Cortex of kidney (tissue), 1 donor: ENCODE measurements around the gene PDE4B.

ENCODE experiments used
- DNase-seq: peaks from one replicate; lab custom pipeline; 2025; lab: John Stamatoyannopoulos, UW

Gene PDE4B

GRCh38 chr1:65882076-65882475 lies 89.4 kb downstream of the PDE4B start:
- no peak for DNase-seq

DNA sequence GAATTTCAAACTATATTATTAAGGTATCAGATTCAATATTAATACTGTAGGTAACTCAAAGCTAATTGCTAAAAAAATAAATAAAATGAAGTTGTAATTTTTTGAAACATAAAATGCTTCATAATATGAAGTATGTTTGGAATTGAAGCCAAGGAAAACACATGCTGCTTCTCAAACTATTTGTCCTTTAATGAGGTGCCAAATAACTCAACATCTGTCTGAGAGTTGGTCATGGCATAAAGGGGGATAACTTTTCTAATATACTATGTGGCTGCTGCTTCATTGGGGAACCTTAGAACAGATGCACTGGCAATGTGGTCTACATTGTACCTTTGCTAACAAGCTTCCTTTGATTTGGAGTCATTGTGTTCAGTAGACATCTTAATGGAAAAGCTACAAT lies 96.7 kb downstream of the PDE4B start:
- no peak for DNase-seq

GRCh38 chr1:65890201-65890843 lies 97.6 kb downstream of the PDE4B start:
- DNase-seq = no peak

GRCh38 chr1:65894738-65895605 lies 102.3 kb downstream of the PDE4B start:
- no peak for DNase-seq

GRCh38 chr1:65896721-65897120 lies 104.0 kb downstream of the PDE4B start:
- DNase-seq = no peak

- no peak for DNase-seq
These were observed 104.8 kb downstream of the PDE4B start for GRCh38 chr1:65897485-65897884.

DNA sequence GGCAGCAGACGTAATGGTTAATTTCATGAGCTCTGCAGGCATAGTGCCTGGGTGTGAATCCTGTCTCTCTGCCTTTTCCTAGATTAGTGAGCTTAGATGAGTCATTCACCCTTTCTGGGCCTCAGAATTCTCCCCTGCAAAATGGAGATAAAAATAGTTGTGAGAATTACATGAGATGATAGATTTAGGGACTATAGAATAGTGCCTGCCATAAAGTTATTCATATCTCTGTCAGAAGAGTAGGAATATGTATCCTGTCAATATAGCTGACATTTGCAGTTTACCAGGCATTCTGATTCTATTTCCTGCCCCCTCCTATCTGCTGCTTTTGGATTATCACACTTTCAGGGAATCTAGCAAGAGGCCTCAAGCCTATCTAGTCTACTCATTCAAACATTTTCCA lies 112.0 kb downstream of the PDE4B start:
- DNase-seq = no peak

GRCh38 chr1:65910432-65910831 lies 117.7 kb downstream of the PDE4B start:
- no peak for DNase-seq

GRCh38 chr1:65911679-65912078 lies 119.0 kb downstream of the PDE4B start:
- DNase-seq = no peak

- DNase-seq = no peak
These were observed 125.9 kb downstream of the PDE4B start for GRCh38 chr1:65918564-65918963.

- no peak for DNase-seq
These were observed 128.8 kb downstream of the PDE4B start for GRCh38 chr1:65921446-65921845.

GRCh38 chr1:65924471-65924870 lies 131.8 kb downstream of the PDE4B start:
- no peak for DNase-seq

DNA sequence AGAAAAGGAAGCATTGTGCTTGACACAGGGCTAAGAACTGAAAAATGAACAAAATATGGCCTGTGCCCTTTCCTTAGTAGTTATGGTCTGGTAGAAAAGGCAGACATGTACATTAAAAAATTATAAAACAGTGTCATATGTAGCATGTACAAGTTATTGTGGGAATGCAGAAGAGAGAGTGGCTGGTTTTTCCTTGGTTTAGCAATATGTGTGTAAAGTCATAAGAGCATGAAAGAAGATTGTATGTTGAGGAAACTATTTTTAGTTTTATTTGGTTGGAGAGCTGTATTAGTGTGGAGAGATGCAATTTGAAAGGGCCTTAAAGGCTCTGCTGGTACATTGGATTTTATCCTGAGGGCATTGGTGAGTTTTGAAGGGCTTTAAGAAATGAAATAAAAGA lies 145.8 kb downstream of the PDE4B start:
- DNase-seq = no peak

GRCh38 chr1:65939191-65939590 lies 146.5 kb downstream of the PDE4B start:
- no peak for DNase-seq

DNA sequence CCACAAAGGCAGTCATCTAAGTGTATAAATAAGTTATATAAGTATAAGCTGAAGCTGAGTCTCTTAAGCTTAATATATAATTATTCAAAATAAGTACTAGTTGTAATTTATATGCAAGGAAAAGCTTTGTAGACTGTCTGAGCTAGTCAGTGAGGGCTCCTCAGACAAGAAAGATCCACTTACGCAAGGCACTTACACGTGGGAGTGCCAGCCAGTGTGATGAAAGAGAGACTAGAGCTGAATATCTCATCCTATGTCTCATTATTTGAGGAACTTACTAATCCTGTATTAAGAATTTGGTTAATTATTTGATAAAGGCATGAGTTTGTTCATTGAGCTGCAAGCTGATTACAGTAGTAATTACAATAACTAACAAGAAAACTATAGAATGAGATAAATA lies 146.9 kb downstream of the PDE4B start:
- no peak for DNase-seq

GRCh38 chr1:65940126-65940525 lies 147.4 kb downstream of the PDE4B start:
- no peak for DNase-seq

- DNase-seq = no peak
These were observed 149.8 kb downstream of the PDE4B start for GRCh38 chr1:65942476-65942875.

GRCh38 chr1:65946376-65946775 lies 153.7 kb downstream of the PDE4B start:
- no peak for DNase-seq

GRCh38 chr1:65946960-65947359 lies 154.3 kb downstream of the PDE4B start:
- DNase-seq = no peak

DNA sequence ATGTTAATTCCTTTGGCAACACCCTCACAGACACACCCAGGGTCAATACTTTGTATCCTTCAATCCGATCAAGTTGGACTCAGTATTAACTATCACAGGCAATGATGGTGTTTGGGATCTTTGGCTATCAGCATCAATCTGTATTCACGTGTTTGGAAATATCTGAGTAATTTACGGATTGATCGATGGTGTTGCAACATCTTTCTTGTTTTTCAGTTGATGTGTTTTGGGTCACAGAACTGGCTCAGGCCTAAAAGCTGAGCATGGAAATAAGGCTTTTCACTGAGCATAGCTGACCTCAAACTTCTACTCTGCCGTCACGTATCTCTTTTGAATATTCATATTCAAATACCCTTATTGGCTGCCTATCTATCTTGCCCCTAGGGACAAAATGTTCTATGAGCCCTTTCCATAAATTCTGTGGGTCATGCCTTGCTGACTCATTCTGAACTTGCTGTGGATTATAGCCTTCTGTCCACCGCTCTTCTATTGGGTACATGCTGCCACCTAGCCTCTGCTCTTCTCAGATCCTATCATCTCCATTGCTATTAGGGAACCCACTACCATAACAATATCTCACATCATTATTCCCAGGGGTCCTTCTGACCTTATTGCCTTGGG lies 156.0 kb downstream of the PDE4B start:
- no peak for DNase-seq

DNA sequence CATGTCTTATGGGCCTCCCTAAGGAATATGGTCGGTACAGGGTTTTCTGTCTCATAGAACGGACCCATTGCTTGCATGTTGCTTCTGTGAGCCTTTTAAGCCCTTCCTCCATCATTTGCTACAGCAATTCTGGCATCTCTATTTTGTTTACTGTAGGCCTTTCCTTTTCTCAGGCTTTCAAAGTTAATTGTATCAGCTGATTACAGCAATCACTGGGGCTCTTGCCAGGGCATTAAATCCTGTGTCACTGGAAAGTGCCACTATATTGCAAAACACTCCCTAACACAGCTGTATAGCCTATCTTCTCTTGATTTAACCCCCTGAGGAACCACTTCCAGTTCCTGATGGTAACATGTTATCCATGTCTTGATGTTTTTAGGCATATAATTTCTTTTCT lies 156.5 kb downstream of the PDE4B start:
- DNase-seq = no peak

DNA sequence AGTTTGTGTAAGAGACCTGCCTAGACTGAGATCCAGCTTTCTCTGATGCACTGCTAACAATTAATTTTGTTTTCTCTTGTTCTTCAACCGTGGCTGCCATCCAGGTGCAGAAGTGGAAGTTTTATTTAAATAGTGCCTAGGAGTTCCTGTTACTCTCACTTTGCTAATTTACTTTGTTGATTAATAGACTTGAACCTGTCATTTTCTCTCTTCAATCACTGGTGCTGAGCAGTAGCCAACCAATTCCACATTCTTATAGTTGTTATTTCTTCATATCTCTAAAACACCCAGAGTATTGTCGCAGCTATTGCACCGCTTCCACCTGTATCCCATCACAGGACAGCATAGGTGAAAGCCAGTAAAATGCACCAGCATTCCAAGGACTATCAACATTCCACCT lies 157.2 kb downstream of the PDE4B start:
- DNase-seq = no peak

DNA sequence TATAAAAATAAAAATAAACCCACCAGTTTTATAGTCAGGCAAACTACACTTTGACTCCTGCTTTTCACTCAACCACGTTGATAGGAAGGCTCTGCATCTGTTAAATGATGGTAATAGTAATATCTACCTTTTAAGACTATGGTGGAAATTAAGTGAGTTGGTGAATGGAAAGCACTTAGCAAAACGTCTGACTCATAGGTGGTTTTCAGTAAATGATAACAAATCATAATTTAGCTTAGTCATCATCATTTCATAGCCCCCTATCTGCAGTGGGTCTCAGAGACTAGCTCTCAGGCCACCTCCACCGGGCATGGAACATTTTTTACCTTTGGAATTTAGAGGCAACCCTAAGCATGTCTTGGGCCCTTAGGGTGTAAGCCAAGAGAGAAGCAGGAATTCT lies 160.0 kb downstream of the PDE4B start:
- no peak for DNase-seq
